Measurements from ENCODE around the gene ATP9A. TPM values are rescaled to one million over a fixed set of nuclear protein-coding genes. Genes with fewer than 3 reads are reported as not detected.

The ATP9A gene
- total RNA-seq, 4 donors from 2014 or later = 14.8 to 23.7 (median 18.7) TPM

DNA sequence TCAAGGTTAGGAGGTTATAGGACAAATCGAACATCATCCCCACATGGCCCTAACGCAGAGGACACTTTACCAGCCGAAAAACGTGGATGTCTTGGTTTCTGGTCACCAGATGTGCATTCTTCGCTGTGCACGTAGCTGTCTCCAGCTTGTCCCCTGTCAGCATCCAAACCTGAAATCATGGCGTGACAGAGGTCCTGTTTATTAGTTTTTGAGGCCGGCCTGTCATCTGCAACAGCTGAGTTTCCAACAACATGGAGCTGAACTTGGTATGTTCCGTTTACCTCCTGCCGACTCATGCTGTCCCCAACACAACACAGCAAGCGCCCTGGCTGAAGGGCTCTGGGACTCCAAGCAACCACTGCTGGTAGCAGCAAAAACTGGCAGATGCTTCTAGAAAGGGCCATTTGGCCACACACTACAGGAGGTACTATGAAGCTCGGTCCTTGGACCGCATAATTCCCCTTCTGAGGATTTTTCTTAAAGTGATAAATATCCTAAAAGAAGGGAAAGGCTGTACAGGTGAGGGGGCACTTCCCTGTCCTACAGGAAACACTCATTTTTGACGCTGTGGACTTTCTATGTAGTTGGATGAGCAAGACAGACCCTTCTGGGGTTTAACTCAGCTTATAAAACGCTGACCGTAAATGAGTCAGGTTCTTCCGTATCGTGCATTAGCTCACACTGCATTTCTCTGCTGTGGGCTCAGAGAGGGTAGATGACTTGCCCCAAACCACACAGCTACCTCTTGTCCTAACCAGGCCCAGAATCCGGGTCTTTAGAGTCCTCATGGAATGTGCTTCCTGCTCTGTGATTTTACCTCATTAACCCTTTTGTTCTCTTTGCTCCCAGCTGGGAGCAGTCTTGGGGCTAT is 146.0 kb downstream of the ATP9A start:
- no peak overlapping the region for H3K4me3 ChIP-seq
- no peaks in the 10 kb centered on the region for H3K27me3 ChIP-seq
- peaks cover 20% of the 10 kb centered on the region for H3K36me3 ChIP-seq
- DNase-seq (ENCODE audit: low spot score in 2 of 2) = no peak
- no peaks in the 10 kb centered on the region for H3K4me1 ChIP-seq
- TF ChIP-seq EP300 (IDR thresholded peaks at IDR 0.05) (no peak), POLR2AphosphoS5 (IDR thresholded peaks at IDR 0.05) (no peak), POLR2A (IDR thresholded peaks at IDR 0.05) (no peak)
- TF ChIP-seq, protein P1, sequence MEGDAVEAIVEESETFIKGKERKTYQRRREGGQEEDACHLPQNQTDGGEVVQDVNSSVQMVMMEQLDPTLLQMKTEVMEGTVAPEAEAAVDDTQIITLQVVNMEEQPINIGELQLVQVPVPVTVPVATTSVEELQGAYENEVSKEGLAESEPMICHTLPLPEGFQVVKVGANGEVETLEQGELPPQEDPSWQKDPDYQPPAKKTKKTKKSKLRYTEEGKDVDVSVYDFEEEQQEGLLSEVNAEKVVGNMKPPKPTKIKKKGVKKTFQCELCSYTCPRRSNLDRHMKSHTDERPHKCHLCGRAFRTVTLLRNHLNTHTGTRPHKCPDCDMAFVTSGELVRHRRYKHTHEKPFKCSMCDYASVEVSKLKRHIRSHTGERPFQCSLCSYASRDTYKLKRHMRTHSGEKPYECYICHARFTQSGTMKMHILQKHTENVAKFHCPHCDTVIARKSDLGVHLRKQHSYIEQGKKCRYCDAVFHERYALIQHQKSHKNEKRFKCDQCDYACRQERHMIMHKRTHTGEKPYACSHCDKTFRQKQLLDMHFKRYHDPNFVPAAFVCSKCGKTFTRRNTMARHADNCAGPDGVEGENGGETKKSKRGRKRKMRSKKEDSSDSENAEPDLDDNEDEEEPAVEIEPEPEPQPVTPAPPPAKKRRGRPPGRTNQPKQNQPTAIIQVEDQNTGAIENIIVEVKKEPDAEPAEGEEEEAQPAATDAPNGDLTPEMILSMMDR (IDR thresholded peaks at IDR 0.05) = no peak
- WGBS = 81% methylated on average over 19 of the region's 19 CpGs
- no peak overlapping the region for H3K27ac ChIP-seq
- no peaks in the 10 kb centered on the region for H3K9me3 ChIP-seq

- no peak overlapping the region for H3K27ac ChIP-seq
- peaks cover 21% of the 10 kb centered on the region for H3K36me3 ChIP-seq
- no peak for TF ChIP-seq POLR2A (IDR thresholded peaks at IDR 0.05)
- TF ChIP-seq, protein P1 (IDR thresholded peaks at IDR 0.05) = no peak
- no peak for TF ChIP-seq POLR2AphosphoS5 (IDR thresholded peaks at IDR 0.05)
- TF ChIP-seq EP300 (IDR thresholded peaks at IDR 0.05) = no peak
- no peaks in the 10 kb centered on the region for H3K4me1 ChIP-seq
- H3K27me3 ChIP-seq = no peaks in the 10 kb centered on the region
- DNase-seq (ENCODE audit: low spot score in 2 of 2) = no peak
- 90% methylated on average over 12 of the region's 12 CpGs for WGBS
- H3K9me3 ChIP-seq = no peaks in the 10 kb centered on the region
- no peak overlapping the region for H3K4me3 ChIP-seq
These were observed 147.8 kb downstream of the ATP9A start for GRCh38 chr20:51620432-51620831.

- WGBS = 91% methylated on average over 3 of the region's 3 CpGs
- no peaks in the 10 kb centered on the region for H3K27me3 ChIP-seq
- no peaks in the 10 kb centered on the region for H3K4me1 ChIP-seq
- H3K36me3 ChIP-seq = peaks cover 27% of the 10 kb centered on the region
- H3K9me3 ChIP-seq = no peaks in the 10 kb centered on the region
- TF ChIP-seq POLR2A (IDR thresholded peaks at IDR 0.05) = no peak
- no peak for TF ChIP-seq EP300 (IDR thresholded peaks at IDR 0.05)
- no peak for TF ChIP-seq POLR2AphosphoS5 (IDR thresholded peaks at IDR 0.05)
- TF ChIP-seq, protein P1 (IDR thresholded peaks at IDR 0.05) = no peak
- H3K27ac ChIP-seq = no peak overlapping the region
- no peak for DNase-seq (ENCODE audit: low spot score in 2 of 2)
- no peak overlapping the region for H3K4me3 ChIP-seq
These were observed 152.1 kb downstream of the ATP9A start for GRCh38 chr20:51616060-51616459.

- Histone ChIP-seq H3K4me1 (no peaks in the 10 kb centered on the region), H3K4me3 (no peak overlapping the region), H3K27me3 (no peaks in the 10 kb centered on the region), H3K36me3 (peaks cover 37% of the 10 kb centered on the region), H3K27ac (no peak overlapping the region), H3K9me3 (no peaks in the 10 kb centered on the region)
- DNase-seq (ENCODE audit: low spot score in 2 of 2) = no peak
- WGBS = 66% methylated on average over 6 of the region's 6 CpGs
- TF ChIP-seq POLR2AphosphoS5 (IDR thresholded peaks at IDR 0.05) = no peak
- TF ChIP-seq POLR2A (IDR thresholded peaks at IDR 0.05) = no peak
- no peak for TF ChIP-seq EP300 (IDR thresholded peaks at IDR 0.05)
- TF ChIP-seq, protein P1 (IDR thresholded peaks at IDR 0.05) = no peak
These were observed 153.5 kb downstream of the ATP9A start for GRCh38 chr20:51614687-51615086.

DNA sequence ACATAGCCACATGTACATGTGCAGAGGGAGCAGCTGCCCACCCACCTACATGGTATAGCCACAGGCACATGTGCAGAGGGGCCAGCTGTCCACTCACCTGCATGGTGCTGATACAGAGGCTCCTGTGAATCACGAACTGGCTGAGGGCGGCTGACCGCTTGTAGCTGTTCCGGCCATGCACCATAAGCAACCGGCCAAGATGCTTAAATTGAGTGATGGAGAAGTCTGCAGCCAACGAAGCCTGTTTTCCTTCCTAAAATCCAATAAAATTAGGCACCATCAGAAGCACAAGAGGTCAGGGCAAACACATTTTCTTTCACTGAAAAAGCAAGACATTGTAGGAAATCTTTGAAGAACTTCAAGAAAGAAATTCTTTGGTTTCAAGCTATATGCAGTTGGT is 154.6 kb downstream of the ATP9A start:
- no peaks in the 10 kb centered on the region for H3K9me3 ChIP-seq
- WGBS = 92% methylated on average over 2 of the region's 6 CpGs
- peaks cover 42% of the 10 kb centered on the region for H3K36me3 ChIP-seq
- H3K27ac ChIP-seq = no peak overlapping the region
- H3K27me3 ChIP-seq = no peaks in the 10 kb centered on the region
- no peak for DNase-seq (ENCODE audit: low spot score in 2 of 2)
- TF ChIP-seq EP300 (IDR thresholded peaks at IDR 0.05) (no peak), POLR2A (IDR thresholded peaks at IDR 0.05) (no peak), POLR2AphosphoS5 (IDR thresholded peaks at IDR 0.05) (no peak)
- TF ChIP-seq, protein P1 (IDR thresholded peaks at IDR 0.05) = no peak
- no peak overlapping the region for H3K4me3 ChIP-seq
- H3K4me1 ChIP-seq = no peaks in the 10 kb centered on the region
